ENCODE data around the gene DUOX1. TPM values are rescaled to one million over a fixed set of nuclear protein-coding genes. Genes with fewer than 3 reads are reported as not detected.
A peak's percentile ranks its signal among the peaks of the same experiment; 100 is the strongest.

The DUOX1 gene
- total RNA-seq, 1 donor from 2014 or later: 0.07 TPM

- H3K36me3 Mint-ChIP-seq (ENCODE audit: low read depth, unreplicated experiment): no peaks in the 10 kb centered on the region
- FAIRE-seq (no peak), DNase-seq (ENCODE audit: low read depth) (no peak)
- H3K27me3 Mint-ChIP-seq (ENCODE audit: low read depth, unreplicated experiment): peaks cover 79% of the 10 kb centered on the region
- Histone ChIP-seq H3K4me2 (ENCODE audit: low read length) (peak overlapping the region; percentile 48), H3K9ac (ENCODE audit: low read length) (no peak overlapping the region), H3K27me3 (ENCODE audit: insufficient read depth, low read length) (peaks cover 80% of the 10 kb centered on the region), H2AFZ (ENCODE audit: low read depth, low read length) (peak overlapping the region; percentile 47), H3K27ac (ENCODE audit: low read depth, low read length) (no peak overlapping the region), H3K4me3 (ENCODE audit: insufficient read depth, low read depth, low read length) (no peak overlapping the region), H3K4me1 (ENCODE audit: insufficient read depth, low read length) (no peaks in the 10 kb centered on the region), H3K9me3 (ENCODE audit: insufficient read depth, low read depth, low read length) (no peaks in the 10 kb centered on the region), H4K20me1 (ENCODE audit: insufficient read depth, low read length) (no peaks in the 10 kb centered on the region), H3K79me2 (ENCODE audit: insufficient read depth, low read length) (no peaks in the 10 kb centered on the region), H3K36me3 (ENCODE audit: insufficient read depth, low read length) (no peaks in the 10 kb centered on the region)
- TF ChIP-seq CTCF (IDR thresholded peaks at IDR 0.05; ENCODE audit: insufficient read depth, low read depth, low read length) (no peak), EZH2 (IDR thresholded peaks at IDR 0.05; ENCODE audit: insufficient read depth, low read length) (peak; percentile 58)
- H3K27ac Mint-ChIP-seq (ENCODE audit: unreplicated experiment): peak overlapping the region; percentile 34
- no peak overlapping the region for H3K4me3 Mint-ChIP-seq (ENCODE audit: unreplicated experiment)
- H3K4me1 Mint-ChIP-seq (ENCODE audit: low read depth, unreplicated experiment): no peaks in the 10 kb centered on the region
- H3K9me3 Mint-ChIP-seq (ENCODE audit: unreplicated experiment): peaks cover 6% of the 10 kb centered on the region
Observed at GRCh38 chr15:45112591-45113379, 17.0 kb upstream of the DUOX1 start.

GRCh38 chr15:45113380-45113990, 16.3 kb upstream of the DUOX1 start:
- no peak overlapping the region for H3K4me3 ChIP-seq (ENCODE audit: insufficient read depth, low read depth, low read length)
- H3K4me3 Mint-ChIP-seq (ENCODE audit: unreplicated experiment): no peak overlapping the region

More at GRCh38 chr15:45113380-45113990, 16.3 kb upstream of the DUOX1 start:
- Histone ChIP-seq H3K9me3 (ENCODE audit: insufficient read depth, low read depth, low read length) (no peaks in the 10 kb centered on the region), H3K27me3 (ENCODE audit: insufficient read depth, low read length) (peaks cover 81% of the 10 kb centered on the region), H3K4me2 (ENCODE audit: low read length) (no peak overlapping the region), H4K20me1 (ENCODE audit: insufficient read depth, low read length) (no peaks in the 10 kb centered on the region), H3K79me2 (ENCODE audit: insufficient read depth, low read length) (no peaks in the 10 kb centered on the region), H3K4me1 (ENCODE audit: insufficient read depth, low read length) (no peaks in the 10 kb centered on the region), H3K36me3 (ENCODE audit: insufficient read depth, low read length) (no peaks in the 10 kb centered on the region), H3K27ac (ENCODE audit: low read depth, low read length) (no peak overlapping the region), H2AFZ (ENCODE audit: low read depth, low read length) (no peak overlapping the region), H3K9ac (ENCODE audit: low read length) (no peak overlapping the region)
- TF ChIP-seq CTCF (IDR thresholded peaks at IDR 0.05; ENCODE audit: insufficient read depth, low read depth, low read length) (no peak), EZH2 (IDR thresholded peaks at IDR 0.05; ENCODE audit: insufficient read depth, low read length) (no peak)
- no peak for FAIRE-seq
- Mint-ChIP-seq H3K9me3 (ENCODE audit: unreplicated experiment) (peaks cover 6% of the 10 kb centered on the region), H3K27ac (ENCODE audit: unreplicated experiment) (no peak overlapping the region), H3K36me3 (ENCODE audit: low read depth, unreplicated experiment) (no peaks in the 10 kb centered on the region), H3K27me3 (ENCODE audit: low read depth, unreplicated experiment) (peaks cover 85% of the 10 kb centered on the region), H3K4me1 (ENCODE audit: low read depth, unreplicated experiment) (no peaks in the 10 kb centered on the region)
- no peak for DNase-seq (ENCODE audit: low read depth)

Measured in astrocyte (in vitro differentiated cells and primary cell).